GM23338 (cell line): Measurements from ENCODE around the gene PSMD13.
A peak's percentile ranks its signal among the peaks of the same experiment; 100 is the strongest.

Source experiments
- CTCF ChIP-seq, 2 experiments: fragments of 200-600 bp in 1 of 2; sonication (generic) in 1 of 2; conservative IDR thresholded peaks; 2 replicates each; pipeline versions ENCODE4 v1.5.1 to v1.6.1; 2016 to 2017; ENCODE audit warnings: antibody characterized with exemption in 2 of 2, low read depth in 2 of 2, mild to moderate bottlenecking in 2 of 2, moderate library complexity in 1 of 2
- EZH2 ChIP-seq: fragments of 200-600 bp; sonication (generic); IDR thresholded peaks from one replicate; pipeline ENCODE4 v1.8.0; 2017; ENCODE audit warnings: antibody characterized with exemption, mild to moderate bottlenecking, low read depth; ENCODE audit not compliant: unreplicated experiment

- TF ChIP-seq EZH2, result no peak
- TF ChIP-seq CTCF (conservative IDR thresholded peaks at IDR 0.05; ENCODE audit: low read depth in 2 of 2), result peak in 1 of 2 experiments; percentile 39; a peak in 2 of 4 replicates
Observed at GRCh38 chr11:257766-258493, 21.2 kb downstream of the PSMD13 start.
